ENCODE data around the gene HNRNPL.
"Not testable (repeated sequence)": the region's sequence is repeated elsewhere in the genome, so short reads cannot be mapped to it uniquely, and the experiment has no call there.

The HNRNPL gene

DNA sequence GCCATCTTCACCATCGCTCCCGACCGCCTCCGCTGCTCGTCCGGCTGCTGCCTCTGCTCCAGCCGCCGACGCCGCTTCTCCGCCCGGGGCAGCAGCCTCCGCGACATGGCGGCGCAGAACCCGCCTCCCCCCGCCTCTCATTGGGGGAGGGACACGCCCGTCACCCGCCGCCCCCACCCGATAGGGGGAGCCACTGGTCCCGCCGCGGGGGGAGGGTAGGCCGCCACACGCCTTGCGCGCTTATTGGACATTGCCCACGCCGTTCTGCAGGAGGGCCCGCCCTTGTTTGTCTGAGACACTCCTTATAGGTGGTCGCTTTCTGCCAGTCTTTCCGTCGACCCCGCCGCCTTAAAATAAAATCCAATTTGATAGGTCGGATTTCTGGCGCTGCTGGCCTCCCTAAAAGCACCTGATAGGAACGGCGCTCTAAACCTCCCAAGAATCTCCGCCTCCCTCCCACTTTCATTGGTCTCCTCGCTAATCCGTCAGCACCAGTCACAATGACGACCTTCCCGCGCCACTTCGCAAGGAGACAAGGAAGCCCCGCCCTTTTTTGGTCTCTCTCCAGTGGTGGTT, at the start of gene HNRNPL:
HNRNPL (minus strand) TSS at position 127 of the 576 bp plus-strand sequence; CDS start at position 107, 20 bp downstream.
- TF ChIP-seq POLR2A (IDR thresholded peaks at IDR 0.05; ENCODE audit: low read length) (peak; percentile 50), GATA1 (IDR thresholded peaks at IDR 0.05; ENCODE audit: low read depth, low read length) (no peak)
- DNase-seq: peak; percentile 100

DNA sequence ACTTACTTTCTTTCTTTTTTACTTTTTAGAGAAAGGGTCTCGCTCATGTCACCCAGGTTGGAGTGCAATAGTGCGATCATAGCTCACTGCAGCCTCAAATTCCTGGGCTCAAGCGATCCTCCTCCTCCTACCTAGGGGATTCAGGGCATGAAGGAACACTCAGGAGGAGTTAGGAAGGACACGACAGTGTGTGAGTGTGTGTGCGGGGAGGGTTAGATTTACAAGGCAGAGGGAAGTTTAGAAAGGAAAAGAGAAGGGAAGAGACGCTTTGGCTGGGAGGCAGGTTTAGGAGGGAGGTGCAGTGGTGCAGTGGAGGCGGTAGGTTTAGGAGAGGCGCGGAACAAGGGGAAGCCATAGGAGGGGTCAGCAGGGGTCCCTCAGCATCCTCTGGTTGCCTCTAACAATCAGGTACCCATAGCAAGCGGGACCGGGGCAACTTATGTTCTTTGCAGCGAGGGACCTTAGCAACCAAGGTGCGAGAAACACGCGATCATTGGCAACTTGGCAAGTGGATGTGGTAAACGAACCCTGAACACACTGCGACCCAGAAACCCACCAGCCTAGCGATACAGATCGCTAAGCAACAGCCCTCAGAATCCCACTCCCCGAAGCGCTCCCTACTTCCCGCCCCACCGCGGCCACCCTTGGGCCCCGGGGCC, 49.1 kb upstream of the HNRNPL start:
- TF ChIP-seq POLR2A (IDR thresholded peaks at IDR 0.05; ENCODE audit: low read length) (no peak), GATA1 (IDR thresholded peaks at IDR 0.05; ENCODE audit: low read depth, low read length) (no peak)

DNA sequence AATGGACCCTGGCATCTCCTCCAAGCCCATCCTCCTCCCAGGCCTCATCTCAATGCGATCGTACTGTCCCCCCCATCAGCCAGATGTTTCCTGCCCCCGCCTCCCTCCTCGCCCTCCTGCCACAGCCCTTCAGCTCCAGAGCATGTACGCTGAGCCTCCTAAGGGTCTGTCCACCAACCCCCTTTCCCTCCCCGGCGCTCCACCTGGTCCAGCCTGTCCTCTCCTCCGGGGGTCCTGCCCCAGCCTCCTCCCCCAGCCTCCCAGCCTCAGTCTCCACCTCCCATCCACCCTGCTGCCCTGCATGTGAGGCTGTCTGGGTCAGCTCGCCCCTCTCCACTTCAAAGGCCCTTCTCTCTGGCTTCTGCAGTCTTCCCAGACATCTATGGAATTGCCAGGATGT, 45.2 kb upstream of the HNRNPL start:
- DNase-seq: no peak
- TF ChIP-seq GATA1 (IDR thresholded peaks at IDR 0.05; ENCODE audit: low read depth, low read length) (no peak), POLR2A (IDR thresholded peaks at IDR 0.05; ENCODE audit: low read length) (no peak)

More for the DNA sequence above, 49.1 kb upstream of the HNRNPL start:
- no peak for DNase-seq

DNA sequence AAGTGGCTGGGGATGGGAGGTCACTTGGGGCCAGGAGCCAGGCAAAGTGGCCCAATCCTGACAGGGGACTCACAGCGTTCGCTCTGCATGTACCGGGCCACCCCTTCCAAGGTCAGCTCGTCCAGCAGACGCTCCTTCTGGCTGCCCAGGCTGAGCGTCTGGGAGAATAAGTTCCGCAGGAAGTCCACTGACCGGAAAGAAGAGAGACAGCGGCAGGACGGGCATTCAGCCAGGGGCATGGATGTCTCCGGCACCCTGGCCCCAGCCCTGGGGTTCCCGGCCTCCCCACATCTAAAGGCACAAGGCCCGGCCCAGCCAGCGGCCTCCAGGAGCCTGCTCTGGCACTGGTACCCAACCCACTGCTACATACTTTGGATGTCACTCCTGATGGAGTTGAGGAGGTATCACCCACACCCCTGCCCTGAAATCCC, 43.6 kb upstream of the HNRNPL start:
- TF ChIP-seq GATA1 (IDR thresholded peaks at IDR 0.05; ENCODE audit: low read depth, low read length) (no peak), POLR2A (IDR thresholded peaks at IDR 0.05; ENCODE audit: low read length) (no peak)
- DNase-seq: no peak

DNA sequence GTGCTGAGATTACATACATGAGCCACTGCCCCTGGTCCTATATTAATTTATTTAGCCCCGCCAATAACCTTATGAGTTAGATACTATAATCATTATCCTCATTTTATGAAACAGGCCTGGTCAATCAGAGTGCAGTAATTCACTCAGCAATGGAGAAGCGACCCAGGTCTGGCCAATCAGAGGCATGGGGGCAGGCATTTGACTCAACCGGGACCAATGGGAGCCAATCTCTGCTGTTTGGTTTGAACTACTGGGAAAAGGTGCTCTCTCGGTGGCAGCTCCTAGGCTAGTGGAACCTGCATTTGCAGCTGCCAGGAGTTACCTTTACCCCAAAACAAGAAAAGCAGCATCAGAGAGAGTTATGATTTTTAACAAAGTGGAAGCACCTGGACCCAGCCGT, 43.1 kb upstream of the HNRNPL start:
- TF ChIP-seq POLR2A (IDR thresholded peaks at IDR 0.05; ENCODE audit: low read length): no peak
- no peak for DNase-seq

GRCh38 chr19:38891771-38892170, 42.0 kb upstream of the HNRNPL start:
- TF ChIP-seq GATA1 (IDR thresholded peaks at IDR 0.05; ENCODE audit: low read depth, low read length): no peak
- no peak for TF ChIP-seq POLR2A (IDR thresholded peaks at IDR 0.05; ENCODE audit: low read length)
- DNase-seq: no peak

- no peak for DNase-seq
- TF ChIP-seq POLR2A (IDR thresholded peaks at IDR 0.05; ENCODE audit: low read length) (no peak), GATA1 (IDR thresholded peaks at IDR 0.05; ENCODE audit: low read depth, low read length) (no peak)
These were observed 40.9 kb upstream of the HNRNPL start for GRCh38 chr19:38890686-38891085.

DNA sequence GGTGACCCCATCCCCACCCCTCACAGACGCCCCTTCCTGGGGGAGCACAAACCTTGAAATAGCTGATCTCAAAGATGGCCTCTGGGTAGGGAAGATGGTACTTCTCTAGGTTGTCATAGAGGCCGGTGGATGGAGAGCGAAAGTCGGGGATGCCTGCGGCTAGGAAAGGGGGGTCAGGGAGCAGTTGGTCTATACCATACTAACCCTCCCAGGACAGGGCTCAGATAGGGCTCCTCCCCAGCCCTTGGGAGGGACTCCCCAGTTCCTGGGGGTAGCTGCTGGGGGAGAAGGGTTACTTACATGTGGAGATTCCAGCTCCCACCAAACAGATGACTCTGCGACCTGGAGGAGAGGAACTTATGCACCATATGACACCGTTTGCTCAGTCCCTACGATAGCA, 40.0 kb upstream of the HNRNPL start:
- TF ChIP-seq GATA1 (IDR thresholded peaks at IDR 0.05; ENCODE audit: low read depth, low read length) (no peak), POLR2A (IDR thresholded peaks at IDR 0.05; ENCODE audit: low read length) (no peak)
- DNase-seq: no peak

DNA sequence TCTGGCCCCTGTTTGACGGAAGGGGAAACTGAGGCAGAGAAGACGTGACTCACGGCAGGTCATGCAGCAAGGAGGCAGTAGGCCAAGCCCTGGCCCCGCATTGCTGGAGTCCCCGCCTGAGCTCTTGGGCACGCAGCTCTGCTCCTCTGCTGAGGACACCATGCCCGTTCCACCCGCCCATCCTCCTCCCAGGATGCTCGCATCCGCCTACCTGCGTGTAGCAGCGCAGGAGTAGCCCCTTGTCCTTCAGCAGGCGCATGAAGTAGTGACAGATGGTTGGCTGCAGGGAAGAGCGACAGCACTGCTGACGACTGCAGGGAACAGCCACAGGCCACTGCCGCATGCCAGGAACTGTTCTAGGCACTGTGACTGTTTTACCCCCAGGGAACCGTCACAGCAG, 39.1 kb upstream of the HNRNPL start:
- DNase-seq: no peak

DNA sequence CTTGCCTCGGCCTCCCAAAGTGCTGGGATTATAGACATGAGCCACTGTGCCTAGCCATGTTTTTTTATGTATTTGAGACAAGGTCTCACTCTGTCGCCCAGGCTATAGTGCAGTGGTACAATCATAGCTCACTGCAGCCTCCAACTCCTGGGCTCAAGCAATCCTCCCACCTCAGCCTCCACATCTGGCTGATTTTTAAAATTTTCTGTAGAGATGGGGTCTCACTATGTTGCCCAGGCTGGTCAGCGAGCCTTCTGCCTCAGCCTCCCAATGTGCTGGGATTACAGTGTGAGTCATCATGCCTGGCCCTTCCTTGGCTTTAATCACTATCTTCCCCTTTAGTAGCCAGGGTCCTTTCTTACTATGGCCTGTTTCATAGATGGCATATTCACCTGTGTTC, 34.9 kb upstream of the HNRNPL start:
- not testable (repeated sequence) for DNase-seq

More for the DNA sequence above, 39.1 kb upstream of the HNRNPL start:
- TF ChIP-seq GATA1 (IDR thresholded peaks at IDR 0.05; ENCODE audit: low read depth, low read length) (no peak), POLR2A (IDR thresholded peaks at IDR 0.05; ENCODE audit: low read length) (no peak)

GRCh38 chr19:38883286-38883685, 33.5 kb upstream of the HNRNPL start:
- TF ChIP-seq POLR2A (IDR thresholded peaks at IDR 0.05; ENCODE audit: low read length) (no peak), GATA1 (IDR thresholded peaks at IDR 0.05; ENCODE audit: low read depth, low read length) (no peak)

DNA sequence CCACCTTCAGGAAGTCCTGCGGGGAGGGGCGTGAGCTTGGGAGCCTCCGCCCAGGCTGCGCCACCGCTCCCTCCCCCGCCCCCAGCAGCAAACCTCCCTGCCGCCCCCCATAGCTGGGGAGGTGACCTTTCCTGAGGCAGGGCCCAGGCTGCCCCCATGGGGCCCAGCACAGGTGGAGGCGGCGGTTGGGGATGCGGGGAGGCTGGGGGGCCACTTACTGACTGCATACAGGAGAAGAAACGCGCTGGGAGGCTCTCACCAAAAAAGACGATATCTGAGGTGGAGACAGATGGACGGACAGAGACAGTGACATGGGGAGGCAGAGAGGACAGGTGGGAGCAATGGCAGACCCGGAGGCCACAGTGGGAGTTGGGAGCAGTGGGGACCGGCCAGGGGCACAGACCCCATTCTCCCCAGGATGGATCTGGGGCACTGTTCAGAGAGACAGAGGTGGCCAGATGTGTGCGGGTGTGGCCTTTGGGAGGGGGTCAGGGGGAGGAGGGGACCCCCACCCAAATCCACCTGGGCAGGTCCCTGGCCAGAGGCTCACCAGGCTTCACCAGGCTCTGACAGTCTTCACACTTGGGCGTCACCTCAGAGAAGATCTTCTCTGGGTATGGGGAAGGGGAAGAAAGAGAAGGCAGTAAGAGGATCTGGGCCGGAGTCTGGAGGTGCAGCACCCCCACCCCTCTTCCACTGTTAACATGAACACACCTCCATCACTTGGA, 31.3 kb upstream of the HNRNPL start:
- DNase-seq: no peak
- TF ChIP-seq POLR2A (IDR thresholded peaks at IDR 0.05; ENCODE audit: low read length) (no peak), GATA1 (IDR thresholded peaks at IDR 0.05; ENCODE audit: low read depth, low read length) (no peak)

More at GRCh38 chr19:38883286-38883685, 33.5 kb upstream of the HNRNPL start:
- DNase-seq: no peak

GRCh38 chr19:38880076-38880881, 30.5 kb upstream of the HNRNPL start:
- no peak for DNase-seq
- TF ChIP-seq POLR2A (IDR thresholded peaks at IDR 0.05; ENCODE audit: low read length): no peak
- TF ChIP-seq GATA1 (IDR thresholded peaks at IDR 0.05; ENCODE audit: low read depth, low read length): no peak

DNA sequence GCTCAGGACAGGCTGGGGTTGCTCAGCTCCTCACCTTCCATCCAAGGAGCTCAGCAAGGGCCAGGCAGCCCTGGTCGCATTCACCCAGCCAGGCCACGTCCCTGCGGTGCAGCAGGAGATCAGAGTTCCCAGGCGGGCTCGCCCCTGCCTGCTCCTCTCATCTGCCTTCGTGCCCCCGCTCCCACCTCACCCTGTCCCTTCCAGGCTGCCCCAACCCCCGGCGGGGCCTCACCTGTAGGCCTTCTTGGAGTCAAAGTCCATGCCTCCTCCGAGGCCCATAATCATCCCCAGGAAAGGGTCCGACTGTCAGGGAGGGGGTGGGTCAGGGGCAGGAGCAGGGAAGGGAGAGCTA, 29.6 kb upstream of the HNRNPL start:
- TF ChIP-seq POLR2A (IDR thresholded peaks at IDR 0.05; ENCODE audit: low read length): no peak
- no peak for TF ChIP-seq GATA1 (IDR thresholded peaks at IDR 0.05; ENCODE audit: low read depth, low read length)

More for the DNA sequence above, 29.6 kb upstream of the HNRNPL start:
- DNase-seq: no peak
